ENCODE results near the gene HVCN1.
"Not testable (repeated sequence)": the region's sequence is repeated elsewhere in the genome, so short reads cannot be mapped to it uniquely, and the experiment has no call there.

HVCN1 gene

GRCh38 chr12:110661337-110661972 lies 27.5 kb downstream of the HVCN1 start:
- no peak for FAIRE-seq

GRCh38 chr12:110658878-110659277 lies 30.0 kb downstream of the HVCN1 start:
- FAIRE-seq, result no peak

GRCh38 chr12:110658242-110658641 lies 30.7 kb downstream of the HVCN1 start:
- no peak for FAIRE-seq

- no peak for FAIRE-seq
These were observed 31.2 kb downstream of the HVCN1 start for GRCh38 chr12:110657747-110658146.

- no peak for FAIRE-seq
These were observed 32.8 kb downstream of the HVCN1 start for GRCh38 chr12:110656071-110656655.

GRCh38 chr12:110654238-110654637 lies 34.7 kb downstream of the HVCN1 start:
- FAIRE-seq, result not testable (repeated sequence)

GRCh38 chr12:110649341-110649847 lies 39.5 kb downstream of the HVCN1 start:
- no peak for FAIRE-seq

- FAIRE-seq, result no peak
These were observed 41.3 kb downstream of the HVCN1 start for GRCh38 chr12:110647631-110648040.

GRCh38 chr12:110641521-110641920 lies 47.4 kb downstream of the HVCN1 start:
- no peak for FAIRE-seq

GRCh38 chr12:110640275-110641025 lies 48.5 kb downstream of the HVCN1 start:
- FAIRE-seq, result no peak

GRCh38 chr12:110639336-110640141 lies 49.4 kb downstream of the HVCN1 start:
- no peak for FAIRE-seq

- no peak for FAIRE-seq
These were observed 50.1 kb downstream of the HVCN1 start for GRCh38 chr12:110638796-110639195.

GRCh38 chr12:110637869-110638441 lies 51.0 kb downstream of the HVCN1 start:
- FAIRE-seq, result no peak

GRCh38 chr12:110636516-110636915 lies 52.4 kb downstream of the HVCN1 start:
- FAIRE-seq, result no peak

GRCh38 chr12:110635055-110635454 lies 53.9 kb downstream of the HVCN1 start:
- no peak for FAIRE-seq

- FAIRE-seq, result no peak
These were observed 61.3 kb downstream of the HVCN1 start for GRCh38 chr12:110627500-110628195.

GRCh38 chr12:110622582-110622981 lies 66.3 kb downstream of the HVCN1 start:
- FAIRE-seq, result no peak

GRCh38 chr12:110619534-110619953 lies 69.4 kb downstream of the HVCN1 start:
- FAIRE-seq, result no peak

GRCh38 chr12:110616471-110617115 lies 72.3 kb downstream of the HVCN1 start:
- FAIRE-seq, result no peak

GRCh38 chr12:110615171-110615570 lies 73.7 kb downstream of the HVCN1 start:
- FAIRE-seq, result no peak
